ENCODE results near the gene ARPC5.

Gene ARPC5

DNA sequence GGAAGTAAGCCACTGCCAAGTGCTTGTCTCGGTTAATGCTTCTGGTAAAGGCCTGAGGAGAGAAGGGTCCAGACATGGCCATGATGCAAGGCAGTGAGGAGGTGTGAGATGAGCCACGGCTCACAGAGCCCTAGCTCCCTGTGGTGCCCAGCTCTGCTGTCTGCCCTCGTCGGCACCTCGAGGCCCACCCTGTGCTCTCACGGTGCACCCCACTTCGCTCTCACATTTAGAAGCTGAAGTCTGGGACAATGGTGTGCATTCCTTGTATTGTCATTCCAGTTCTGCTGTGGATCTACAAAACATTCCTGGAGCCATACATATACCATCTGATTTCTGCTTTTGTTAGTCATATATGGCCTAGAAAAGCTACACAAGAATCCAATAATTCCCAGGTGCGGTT, 48.7 kb downstream of the ARPC5 start:
- no peak overlapping the region for H3K4me3 ChIP-seq (ENCODE audit: low read length)
- no peak for DNase-seq (ENCODE audit: low read depth, low spot score)
- H3K36me3 ChIP-seq (ENCODE audit: control insufficient read depth, insufficient read depth, low read length) = no peaks in the 10 kb centered on the region
- H3K27me3 ChIP-seq (ENCODE audit: control insufficient read depth, insufficient read depth, low read length) = no peaks in the 10 kb centered on the region
- no peaks in the 10 kb centered on the region for H3K9me3 ChIP-seq (ENCODE audit: control insufficient read depth, insufficient read depth, low read length)
- no peak overlapping the region for H3K27ac ChIP-seq (ENCODE audit: low read length)
- no CpG with 5 or more reads among the region's 8 CpGs for WGBS (ENCODE audit: insufficient coverage, insufficient read length)
- H3K4me1 ChIP-seq (ENCODE audit: control insufficient read depth, insufficient read depth, low read length) = peaks cover 7% of the 10 kb centered on the region

DNA sequence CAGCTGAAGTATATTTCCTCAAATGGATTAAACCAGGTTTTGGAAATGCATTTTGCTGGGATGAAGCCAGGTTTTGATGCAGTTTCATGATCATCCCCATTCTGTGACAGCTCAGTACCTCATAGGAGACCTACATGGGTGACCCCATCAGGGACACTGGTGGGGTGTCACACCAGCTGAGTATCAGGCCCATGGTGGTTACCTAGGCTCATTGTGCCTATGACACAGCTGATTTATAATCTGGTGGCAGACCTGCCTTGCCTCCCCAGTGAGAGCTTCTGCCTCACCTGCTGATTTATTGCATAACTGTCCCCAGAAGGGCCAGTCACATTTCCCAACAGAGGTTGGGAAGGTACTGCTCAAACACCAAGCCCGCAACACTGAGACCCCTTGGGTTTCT, 49.1 kb downstream of the ARPC5 start:
- Histone ChIP-seq H3K27me3 (ENCODE audit: control insufficient read depth, insufficient read depth, low read length) (no peaks in the 10 kb centered on the region), H3K4me3 (ENCODE audit: low read length) (no peak overlapping the region), H3K4me1 (ENCODE audit: control insufficient read depth, insufficient read depth, low read length) (peaks cover 7% of the 10 kb centered on the region), H3K36me3 (ENCODE audit: control insufficient read depth, insufficient read depth, low read length) (no peaks in the 10 kb centered on the region), H3K27ac (ENCODE audit: low read length) (no peak overlapping the region), H3K9me3 (ENCODE audit: control insufficient read depth, insufficient read depth, low read length) (no peaks in the 10 kb centered on the region)
- no peak for DNase-seq (ENCODE audit: low read depth, low spot score)
- no CpG with 5 or more reads among the region's 1 CpG for WGBS (ENCODE audit: insufficient coverage, insufficient read length)

DNA sequence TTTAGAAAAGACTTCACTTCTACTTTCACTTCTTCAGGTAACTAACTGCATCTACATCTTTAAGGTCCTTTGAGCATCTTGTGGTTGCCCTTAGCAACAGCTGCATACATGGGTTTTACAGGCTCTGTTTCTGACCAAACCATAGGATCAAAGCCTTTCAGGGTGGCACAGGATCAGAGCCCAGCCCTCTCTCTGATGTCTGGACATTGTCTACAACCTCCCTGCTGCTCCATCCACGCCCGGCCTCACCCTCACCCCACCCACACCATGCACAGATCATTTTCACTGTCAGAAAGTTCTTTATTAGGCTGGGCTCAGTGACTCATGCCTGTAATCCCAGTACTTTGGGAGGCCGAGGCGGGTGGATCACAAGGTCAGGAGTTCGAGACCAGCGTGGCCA, 50.5 kb downstream of the ARPC5 start:
- Histone ChIP-seq H3K27ac (ENCODE audit: low read length) (no peak overlapping the region), H3K27me3 (ENCODE audit: control insufficient read depth, insufficient read depth, low read length) (no peaks in the 10 kb centered on the region), H3K36me3 (ENCODE audit: control insufficient read depth, insufficient read depth, low read length) (no peaks in the 10 kb centered on the region), H3K4me1 (ENCODE audit: control insufficient read depth, insufficient read depth, low read length) (peaks cover 8% of the 10 kb centered on the region), H3K4me3 (ENCODE audit: low read length) (no peak overlapping the region), H3K9me3 (ENCODE audit: control insufficient read depth, insufficient read depth, low read length) (no peaks in the 10 kb centered on the region)
- no CpG with 5 or more reads among the region's 6 CpGs for WGBS (ENCODE audit: insufficient coverage, insufficient read length)
- no peak for DNase-seq (ENCODE audit: low read depth, low spot score)

DNA sequence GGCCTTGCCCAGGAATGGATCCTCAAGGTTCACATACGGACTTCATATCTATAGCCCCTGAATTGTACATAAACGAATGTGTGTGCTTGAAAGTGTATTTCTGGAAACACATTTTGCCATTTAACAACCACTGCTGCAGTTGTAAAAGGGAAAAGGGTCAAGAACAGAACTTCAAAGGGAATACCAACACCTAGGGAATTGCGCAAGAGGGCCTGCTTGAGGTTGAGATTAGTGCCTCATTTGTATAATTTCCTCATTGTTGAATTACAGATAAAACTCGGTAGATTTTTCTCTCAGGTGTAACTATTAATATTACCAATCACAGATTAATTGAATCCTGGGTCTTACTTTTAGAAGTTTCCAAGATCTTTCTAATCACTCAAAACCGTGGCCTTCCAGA, 51.4 kb downstream of the ARPC5 start:
- H3K4me3 ChIP-seq (ENCODE audit: low read length) = no peak overlapping the region
- H3K4me1 ChIP-seq (ENCODE audit: control insufficient read depth, insufficient read depth, low read length) = peaks cover 8% of the 10 kb centered on the region
- H3K27ac ChIP-seq (ENCODE audit: low read length) = no peak overlapping the region
- no CpG with 5 or more reads among the region's 5 CpGs for WGBS (ENCODE audit: insufficient coverage, insufficient read length)
- H3K27me3 ChIP-seq (ENCODE audit: control insufficient read depth, insufficient read depth, low read length) = no peaks in the 10 kb centered on the region
- no peaks in the 10 kb centered on the region for H3K36me3 ChIP-seq (ENCODE audit: control insufficient read depth, insufficient read depth, low read length)
- no peaks in the 10 kb centered on the region for H3K9me3 ChIP-seq (ENCODE audit: control insufficient read depth, insufficient read depth, low read length)
- DNase-seq (ENCODE audit: low read depth, low spot score) = no peak

DNA sequence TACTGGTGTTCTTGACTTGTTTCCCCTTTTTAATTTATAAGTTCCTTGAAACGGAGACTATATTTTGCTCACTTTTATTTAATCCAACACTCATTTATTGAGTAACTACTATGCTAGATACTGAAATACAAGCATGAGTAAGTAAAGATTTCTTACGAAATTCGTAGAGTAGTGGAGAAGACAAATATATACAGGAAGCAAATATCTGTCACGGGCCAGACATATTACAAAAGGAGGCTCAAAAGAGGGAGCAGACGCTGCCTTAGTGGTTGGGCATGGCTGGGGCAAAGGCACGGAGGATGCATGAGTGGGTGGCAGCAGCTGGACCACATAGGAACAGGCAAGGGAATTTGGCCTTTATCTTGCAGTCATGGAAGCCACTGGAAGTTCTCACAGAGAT, 52.1 kb downstream of the ARPC5 start:
- Histone ChIP-seq H3K27me3 (ENCODE audit: control insufficient read depth, insufficient read depth, low read length) (no peaks in the 10 kb centered on the region), H3K9me3 (ENCODE audit: control insufficient read depth, insufficient read depth, low read length) (no peaks in the 10 kb centered on the region), H3K27ac (ENCODE audit: low read length) (no peak overlapping the region), H3K36me3 (ENCODE audit: control insufficient read depth, insufficient read depth, low read length) (no peaks in the 10 kb centered on the region), H3K4me1 (ENCODE audit: control insufficient read depth, insufficient read depth, low read length) (peaks cover 4% of the 10 kb centered on the region), H3K4me3 (ENCODE audit: low read length) (no peak overlapping the region)
- DNase-seq (ENCODE audit: low read depth, low spot score) = no peak
- no CpG with 5 or more reads among the region's 6 CpGs for WGBS (ENCODE audit: insufficient coverage, insufficient read length)

DNA sequence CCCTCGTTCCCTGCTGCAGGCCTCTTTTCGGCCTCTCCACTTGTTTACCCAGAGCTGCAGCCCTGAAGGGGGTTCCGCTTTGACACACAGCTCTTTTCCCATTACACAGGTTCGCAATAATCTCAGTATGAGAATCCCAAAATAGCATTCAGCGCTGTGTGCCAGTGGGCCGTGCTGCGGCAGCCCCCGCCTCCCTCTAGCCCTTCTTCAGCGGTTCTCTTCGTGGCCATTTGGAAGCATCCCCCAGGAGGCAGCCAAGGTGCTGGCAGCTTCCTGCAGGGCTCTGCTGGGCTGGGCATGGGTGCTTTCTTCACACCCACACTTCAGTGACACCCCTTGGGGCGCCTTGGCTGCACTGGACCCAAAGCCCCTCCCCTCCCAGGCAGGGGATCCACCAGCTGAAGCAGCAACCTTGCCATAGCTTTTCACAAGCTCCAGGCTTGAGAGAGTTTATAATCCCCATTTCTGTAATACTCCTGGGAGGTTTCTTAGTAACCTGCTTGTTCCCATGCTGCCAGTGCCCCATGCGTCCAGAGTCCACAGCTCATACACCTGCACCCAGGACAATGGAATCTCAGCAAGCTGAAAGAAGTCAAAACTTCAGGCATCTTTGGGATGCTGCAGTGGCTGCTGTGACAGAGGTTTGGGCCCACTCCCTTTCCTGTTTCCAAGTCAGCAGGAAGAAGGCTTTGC, 53.4 kb downstream of the ARPC5 start:
- Histone ChIP-seq H3K9me3 (ENCODE audit: control insufficient read depth, insufficient read depth, low read length) (no peaks in the 10 kb centered on the region), H3K4me3 (ENCODE audit: low read length) (no peak overlapping the region), H3K27ac (ENCODE audit: low read length) (no peak overlapping the region), H3K36me3 (ENCODE audit: control insufficient read depth, insufficient read depth, low read length) (no peaks in the 10 kb centered on the region), H3K4me1 (ENCODE audit: control insufficient read depth, insufficient read depth, low read length) (peaks cover 4% of the 10 kb centered on the region), H3K27me3 (ENCODE audit: control insufficient read depth, insufficient read depth, low read length) (no peaks in the 10 kb centered on the region)
- WGBS (ENCODE audit: insufficient coverage, insufficient read length) = no CpG with 5 or more reads among the region's 12 CpGs
- DNase-seq (ENCODE audit: low read depth, low spot score) = no peak

DNA sequence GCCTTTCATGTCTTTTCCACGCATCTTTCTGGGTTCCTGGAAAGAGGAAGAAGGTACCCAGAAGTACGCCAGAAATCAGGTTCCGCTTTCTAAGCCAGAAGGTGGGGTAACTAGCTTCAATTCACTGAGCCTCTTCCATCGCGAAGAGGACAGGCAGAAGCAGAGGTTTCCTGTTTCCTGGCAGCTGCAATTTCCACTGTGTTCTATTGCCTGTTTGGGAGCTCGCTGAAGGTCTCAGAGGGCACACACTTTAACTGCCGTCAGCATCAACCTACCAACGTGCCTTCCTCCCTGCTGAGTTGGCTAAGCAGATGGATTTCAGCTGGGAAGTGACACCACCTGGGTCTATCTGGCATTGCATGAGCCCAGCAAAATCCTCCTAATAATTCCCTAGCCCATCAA, 55.3 kb downstream of the ARPC5 start:
- H3K9me3 ChIP-seq (ENCODE audit: control insufficient read depth, insufficient read depth, low read length) = no peaks in the 10 kb centered on the region
- H3K27ac ChIP-seq (ENCODE audit: low read length) = no peak overlapping the region
- H3K27me3 ChIP-seq (ENCODE audit: control insufficient read depth, insufficient read depth, low read length) = no peaks in the 10 kb centered on the region
- no peaks in the 10 kb centered on the region for H3K36me3 ChIP-seq (ENCODE audit: control insufficient read depth, insufficient read depth, low read length)
- no CpG with 5 or more reads among the region's 8 CpGs for WGBS (ENCODE audit: insufficient coverage, insufficient read length)
- H3K4me3 ChIP-seq (ENCODE audit: low read length) = no peak overlapping the region
- peak; percentile 37 for DNase-seq (ENCODE audit: low read depth, low spot score)
- H3K4me1 ChIP-seq (ENCODE audit: control insufficient read depth, insufficient read depth, low read length) = 0 out of 2 replicates have a peak, but pooled peaks cover 2% of the 10 kb centered on the region

DNA sequence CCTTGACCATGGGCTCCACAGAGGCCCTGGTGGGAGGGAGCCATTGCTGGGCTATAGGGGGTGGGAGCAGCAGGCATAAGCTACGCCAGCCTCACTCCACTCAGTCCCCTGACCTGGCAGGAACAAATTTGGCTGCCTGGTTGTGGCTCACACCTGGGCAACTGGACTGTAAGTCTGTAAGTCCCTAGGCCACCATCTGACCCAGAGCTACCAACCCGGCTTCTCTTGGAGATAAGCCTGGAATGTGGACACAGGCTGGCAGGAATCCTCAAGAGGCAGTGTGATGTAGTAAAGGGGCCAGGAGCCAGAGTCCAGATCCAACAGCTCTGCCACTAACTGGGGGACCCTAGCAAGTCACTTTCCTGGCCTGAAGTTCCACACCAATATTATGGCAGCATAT, 56.7 kb downstream of the ARPC5 start:
- H3K27ac ChIP-seq (ENCODE audit: low read length) = no peak overlapping the region
- DNase-seq (ENCODE audit: low read depth, low spot score) = no peak
- WGBS (ENCODE audit: insufficient coverage, insufficient read length) = no CpG with 5 or more reads among the region's 2 CpGs
- no peaks in the 10 kb centered on the region for H3K36me3 ChIP-seq (ENCODE audit: control insufficient read depth, insufficient read depth, low read length)
- no peaks in the 10 kb centered on the region for H3K27me3 ChIP-seq (ENCODE audit: control insufficient read depth, insufficient read depth, low read length)
- H3K4me3 ChIP-seq (ENCODE audit: low read length) = no peak overlapping the region
- 0 out of 2 replicates have a peak, but pooled peaks cover 2% of the 10 kb centered on the region for H3K4me1 ChIP-seq (ENCODE audit: control insufficient read depth, insufficient read depth, low read length)
- no peaks in the 10 kb centered on the region for H3K9me3 ChIP-seq (ENCODE audit: control insufficient read depth, insufficient read depth, low read length)

DNA sequence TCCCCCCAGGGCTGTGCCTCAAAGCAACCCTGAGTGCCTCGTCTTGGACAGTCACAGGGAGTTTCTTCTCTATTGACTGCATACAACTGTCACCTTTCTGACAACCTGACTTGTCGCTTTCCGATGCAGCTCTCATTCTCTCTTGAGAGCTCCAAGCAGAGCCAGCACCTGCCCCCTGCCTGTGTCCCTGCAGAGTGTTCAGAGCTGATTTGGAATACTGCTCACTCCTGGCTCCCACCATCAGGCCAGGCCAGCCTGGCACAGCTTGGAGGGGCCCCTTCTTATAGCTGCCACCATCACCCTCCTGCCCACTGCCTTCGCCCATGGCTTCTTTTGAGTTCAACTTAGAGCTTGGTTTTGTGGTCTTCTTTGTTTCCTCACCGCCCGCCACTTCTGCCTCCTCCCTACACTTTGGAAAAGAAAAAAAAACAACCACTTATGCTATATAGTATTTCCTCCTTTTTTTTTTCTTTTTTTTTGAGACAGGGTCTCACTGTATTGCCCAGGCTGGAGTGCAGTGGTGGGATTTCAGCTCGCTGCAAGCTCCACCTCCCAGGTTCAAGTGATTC, 57.6 kb downstream of the ARPC5 start:
- no peak for DNase-seq (ENCODE audit: low read depth, low spot score)
- no peaks in the 10 kb centered on the region for H3K27me3 ChIP-seq (ENCODE audit: control insufficient read depth, insufficient read depth, low read length)
- no peak overlapping the region for H3K27ac ChIP-seq (ENCODE audit: low read length)
- no peaks in the 10 kb centered on the region for H3K36me3 ChIP-seq (ENCODE audit: control insufficient read depth, insufficient read depth, low read length)
- no CpG with 5 or more reads among the region's 7 CpGs for WGBS (ENCODE audit: insufficient coverage, insufficient read length)
- H3K4me1 ChIP-seq (ENCODE audit: control insufficient read depth, insufficient read depth, low read length) = 0 out of 2 replicates have a peak, but pooled peaks cover 2% of the 10 kb centered on the region
- no peak overlapping the region for H3K4me3 ChIP-seq (ENCODE audit: low read length)
- no peaks in the 10 kb centered on the region for H3K9me3 ChIP-seq (ENCODE audit: control insufficient read depth, insufficient read depth, low read length)

DNA sequence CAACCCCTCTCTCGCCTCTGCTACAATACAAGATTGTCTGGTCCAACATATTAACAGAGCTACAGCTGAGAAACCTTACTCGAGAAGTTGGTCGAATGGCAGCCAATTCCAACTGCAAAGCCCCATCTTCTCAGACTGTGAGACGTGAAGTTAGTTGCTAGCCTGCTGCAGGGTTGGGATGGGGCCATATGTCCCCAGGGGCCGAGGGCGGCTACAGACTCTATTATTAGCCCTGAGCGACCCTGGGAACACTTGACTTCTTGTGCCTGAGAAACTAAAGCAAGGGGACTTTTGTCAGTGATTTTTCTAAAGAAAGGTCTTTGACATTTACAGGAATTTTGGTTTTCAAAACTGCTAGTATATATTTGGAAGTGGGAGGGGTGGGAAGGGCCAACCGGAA, 59.0 kb downstream of the ARPC5 start:
- DNase-seq (ENCODE audit: low read depth, low spot score) = no peak
- H3K27me3 ChIP-seq (ENCODE audit: control insufficient read depth, insufficient read depth, low read length) = no peaks in the 10 kb centered on the region
- no peak overlapping the region for H3K27ac ChIP-seq (ENCODE audit: low read length)

DNA sequence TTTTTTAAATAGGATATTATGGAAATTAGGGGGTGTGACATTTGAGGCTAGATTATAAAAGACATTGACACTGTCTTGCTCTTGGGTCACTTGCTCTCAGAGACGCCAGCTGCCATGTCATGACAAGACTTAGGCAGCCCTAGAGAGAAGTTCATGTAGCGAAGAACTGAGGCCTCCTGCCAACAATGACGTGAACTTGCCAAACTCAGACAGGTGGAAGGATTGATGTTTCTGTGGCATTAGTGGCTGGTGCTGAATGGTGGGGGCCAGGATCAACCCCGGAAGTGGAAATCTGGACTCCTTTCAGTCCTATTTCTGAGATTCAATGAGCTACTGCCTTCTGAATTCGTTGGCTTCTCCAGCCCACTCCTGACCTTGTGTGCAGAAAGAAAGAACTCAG, 60.0 kb downstream of the ARPC5 start:
- H3K4me1 ChIP-seq (ENCODE audit: control insufficient read depth, insufficient read depth, low read length) = 0 out of 2 replicates have a peak, but pooled peaks cover 2% of the 10 kb centered on the region
- no peak overlapping the region for H3K4me3 ChIP-seq (ENCODE audit: low read length)
- no peak overlapping the region for H3K27ac ChIP-seq (ENCODE audit: low read length)
- no peaks in the 10 kb centered on the region for H3K9me3 ChIP-seq (ENCODE audit: control insufficient read depth, insufficient read depth, low read length)
- no peaks in the 10 kb centered on the region for H3K27me3 ChIP-seq (ENCODE audit: control insufficient read depth, insufficient read depth, low read length)
- WGBS (ENCODE audit: insufficient coverage, insufficient read length) = no CpG with 5 or more reads among the region's 5 CpGs
- DNase-seq (ENCODE audit: low read depth, low spot score) = no peak
- no peaks in the 10 kb centered on the region for H3K36me3 ChIP-seq (ENCODE audit: control insufficient read depth, insufficient read depth, low read length)

More for the DNA sequence above, 59.0 kb downstream of the ARPC5 start:
- 0 out of 2 replicates have a peak, but pooled peaks cover 2% of the 10 kb centered on the region for H3K4me1 ChIP-seq (ENCODE audit: control insufficient read depth, insufficient read depth, low read length)
- WGBS (ENCODE audit: insufficient coverage, insufficient read length) = no CpG with 5 or more reads among the region's 8 CpGs
- no peaks in the 10 kb centered on the region for H3K36me3 ChIP-seq (ENCODE audit: control insufficient read depth, insufficient read depth, low read length)
- H3K9me3 ChIP-seq (ENCODE audit: control insufficient read depth, insufficient read depth, low read length) = no peaks in the 10 kb centered on the region
- no peak overlapping the region for H3K4me3 ChIP-seq (ENCODE audit: low read length)

Measured in iPS DF 6.9 (cell line).